ENCODE results near the gene ARHGAP9.
"Not testable (repeated sequence)": the region's sequence is repeated elsewhere in the genome, so short reads cannot be mapped to it uniquely, and the experiment has no call there.

ARHGAP9 gene

DNA sequence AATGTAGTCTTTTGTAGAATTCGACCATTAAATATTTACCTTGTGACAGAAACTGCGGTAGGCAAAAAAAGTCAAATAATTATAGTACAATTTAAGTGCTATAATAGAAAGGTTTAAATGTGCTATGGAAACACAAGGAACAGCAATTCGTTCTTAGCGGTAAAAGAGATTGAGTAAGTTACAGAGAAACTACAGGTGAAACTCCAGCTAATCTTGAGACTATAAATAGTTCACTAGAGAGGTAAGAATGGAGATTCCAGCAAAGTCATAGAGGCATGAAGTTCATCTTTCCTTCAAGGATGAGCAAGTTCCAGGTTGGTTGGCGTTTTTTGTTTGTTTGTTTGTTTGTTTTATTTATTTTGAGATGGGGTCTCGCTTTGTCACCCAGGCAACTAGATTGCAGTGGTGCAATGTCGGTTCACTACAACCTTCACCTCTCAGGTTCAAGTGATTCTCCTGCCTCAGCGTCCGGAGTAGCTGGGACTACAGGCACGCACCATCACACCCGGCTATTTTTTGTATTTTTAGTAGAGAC, 47.9 kb downstream of the ARHGAP9 start:
- no peak for DNase-seq

DNA sequence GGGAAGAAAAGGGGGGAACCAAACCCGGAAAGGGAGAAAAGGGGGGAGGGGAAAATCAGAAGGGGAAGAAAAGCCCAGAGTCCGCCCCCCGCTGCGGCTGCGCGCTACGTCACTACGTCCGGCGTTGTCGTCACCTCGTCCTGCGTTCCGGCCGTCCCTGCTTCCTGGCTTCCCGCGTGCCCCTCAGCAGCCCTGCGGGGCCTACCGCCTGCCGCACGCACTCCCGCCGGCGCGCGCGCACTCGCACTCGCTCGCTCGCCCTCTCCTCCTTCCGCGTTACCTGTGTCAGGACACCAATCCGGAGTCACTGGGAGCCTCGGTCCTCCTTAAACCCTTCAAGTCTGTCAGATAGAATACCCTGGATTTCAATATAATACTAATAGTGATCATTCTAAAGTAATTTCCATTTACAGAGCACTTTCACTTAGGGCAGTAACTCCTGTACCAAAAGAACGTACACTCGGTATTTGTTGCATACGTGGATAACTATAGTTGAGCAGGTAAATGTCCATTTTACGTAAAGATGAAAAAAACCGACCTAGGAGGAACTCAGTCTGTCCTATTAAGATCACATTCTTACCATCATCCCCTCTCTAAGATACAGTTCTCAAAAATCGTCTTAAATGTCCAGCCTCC, 48.6 kb downstream of the ARHGAP9 start, which contains the start of gene R3HDM2:
R3HDM2 (minus strand) TSS at position 113 of the 636 bp plus-strand sequence. CDS start 120,615 bp downstream, outside the sequence.
- peak; percentile 96 to 97 for DNase-seq

DNA sequence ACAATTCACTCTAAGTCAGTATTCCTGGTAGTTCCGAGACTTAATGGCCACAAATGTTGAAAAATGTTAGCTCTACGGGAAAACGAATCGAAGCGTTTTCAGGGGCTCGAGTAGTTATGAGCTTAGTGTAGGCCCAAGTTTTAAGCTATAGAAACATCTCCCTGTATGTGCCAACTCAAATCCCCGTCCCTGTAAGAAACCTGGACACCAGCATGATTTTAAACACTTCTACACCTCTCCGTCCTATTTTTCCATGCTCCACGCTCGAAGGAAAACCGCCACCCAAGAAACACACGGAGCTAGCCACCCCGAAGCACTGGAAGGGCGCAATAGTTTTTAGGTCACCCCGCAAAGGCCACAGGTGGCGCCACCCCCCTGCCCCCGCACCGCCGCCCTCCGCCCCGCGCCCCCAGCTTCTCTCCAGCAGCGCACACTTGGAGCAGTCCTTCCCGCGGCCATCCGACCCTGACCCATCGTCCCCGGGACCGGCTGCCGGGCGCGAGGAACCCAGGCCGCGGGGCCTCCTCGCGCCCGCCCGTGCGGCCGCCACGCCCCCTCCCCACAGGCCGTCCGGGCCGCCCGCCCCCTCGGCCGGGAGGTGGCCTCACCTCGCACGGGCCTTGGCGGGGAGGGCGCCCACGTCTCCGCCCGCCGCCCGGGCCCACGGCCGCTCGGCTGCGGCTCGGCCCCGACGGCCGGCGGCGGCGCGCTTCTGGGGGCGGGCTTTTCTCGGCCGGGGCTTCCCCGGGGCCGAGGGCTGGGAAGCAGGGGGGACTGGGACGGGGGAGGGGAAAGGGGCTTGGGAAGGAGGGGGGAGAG, 49.3 kb downstream of the ARHGAP9 start:
- DNase-seq = peak in 1 of 2 donors; percentile 62

DNA sequence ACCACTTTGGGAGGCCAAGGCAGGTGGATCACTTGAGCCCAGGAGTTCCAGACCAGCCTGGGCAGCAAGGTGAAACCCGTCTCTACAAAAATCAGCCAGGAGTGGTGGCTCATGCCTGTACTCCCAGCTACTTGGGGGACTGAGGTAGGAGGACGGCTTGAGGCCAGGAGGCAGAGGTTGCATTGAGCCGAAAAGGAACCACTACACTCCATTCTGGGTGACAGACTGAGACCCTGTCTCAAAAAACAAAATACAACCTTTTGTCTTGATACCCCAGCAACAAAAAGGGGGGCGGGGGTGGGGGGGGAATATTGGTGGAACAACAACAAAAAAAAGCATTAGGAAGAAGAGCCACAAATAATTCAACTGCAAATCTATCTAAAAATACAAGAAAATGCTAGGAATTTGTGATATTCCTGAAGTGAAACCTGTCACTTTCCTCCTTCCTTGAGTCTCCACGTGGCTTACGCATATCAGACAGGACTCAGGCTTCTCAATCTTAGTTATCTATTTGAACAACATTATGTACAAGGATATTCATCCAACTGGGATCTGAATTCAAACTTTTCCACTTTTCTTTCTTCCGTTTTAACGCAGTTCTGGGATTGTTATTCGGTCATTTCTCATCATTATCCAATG, 50.1 kb downstream of the ARHGAP9 start:
- no peak for DNase-seq

DNA sequence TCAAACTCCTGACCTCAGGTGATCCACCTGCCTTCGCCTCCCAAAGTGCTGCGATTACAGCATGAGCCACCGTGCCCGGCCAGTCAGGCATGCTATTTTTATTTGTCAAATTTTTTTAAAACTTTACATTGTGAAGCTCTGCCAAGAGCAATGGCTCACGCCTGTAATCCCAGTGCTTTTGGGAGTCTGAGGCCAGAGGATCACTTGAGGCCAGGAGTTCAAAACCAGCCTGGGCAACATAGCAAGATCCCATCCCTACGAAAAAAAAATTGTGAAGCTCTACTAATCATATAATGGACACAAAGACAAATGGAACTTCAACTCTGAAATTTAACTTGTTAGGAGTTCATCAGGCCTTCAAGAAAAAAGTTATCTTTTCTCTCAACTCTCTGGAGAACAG, 50.7 kb downstream of the ARHGAP9 start:
- no peak for DNase-seq

DNA sequence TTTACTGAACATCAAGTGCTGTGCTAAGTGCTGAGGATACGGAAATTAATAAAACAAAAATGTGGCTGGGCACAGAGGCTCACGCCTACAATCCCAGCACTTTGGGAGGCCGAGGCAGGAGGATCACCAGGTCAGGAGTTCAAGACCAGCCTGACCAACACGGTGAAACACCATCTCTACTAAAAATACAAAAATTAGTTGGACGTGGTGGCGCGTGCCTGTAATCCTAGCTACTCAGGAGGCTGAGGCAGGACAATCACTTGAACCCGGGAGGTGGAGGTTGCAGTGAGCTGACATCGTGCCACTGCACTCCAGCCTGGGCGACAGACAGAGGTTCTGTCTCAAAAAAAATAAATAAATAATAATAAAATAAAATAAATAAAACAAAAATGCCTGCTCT, 52.7 kb downstream of the ARHGAP9 start:
- not testable (repeated sequence) for DNase-seq
